COLO668 (cell line): ENCODE data around the gene TLE7.

Source experiments
- DNase-seq: peaks from one replicate; lab custom pipeline; 2025; ENCODE audit not compliant: unreplicated experiment; lab: John Stamatoyannopoulos, UW

Gene TLE7

DNA sequence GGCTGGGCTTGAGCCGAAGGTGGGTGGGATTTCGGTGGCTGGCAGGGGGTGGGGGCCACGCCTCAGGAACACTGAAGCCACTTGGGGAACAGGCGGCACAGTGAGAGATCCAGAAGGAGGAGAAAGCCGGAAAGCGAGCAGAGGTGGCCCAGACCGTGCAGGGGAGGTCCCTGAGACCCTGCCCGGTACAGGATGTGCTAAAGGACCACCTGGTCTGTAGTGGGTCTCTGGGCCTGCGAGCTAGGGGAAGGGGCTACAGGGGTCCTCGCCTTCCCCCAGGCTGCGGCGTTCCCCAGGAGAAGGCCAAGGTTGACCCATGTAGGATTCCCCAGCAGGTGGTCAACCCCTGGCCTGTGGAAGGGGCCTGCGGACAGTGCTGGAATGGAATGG is at the start of gene TLE7:
TSS of gene TLE7 (minus strand) at position 4 of the 390 bp plus-strand sequence. CDS start 8,730 bp downstream, outside the sequence.
- no peak for DNase-seq

DNA sequence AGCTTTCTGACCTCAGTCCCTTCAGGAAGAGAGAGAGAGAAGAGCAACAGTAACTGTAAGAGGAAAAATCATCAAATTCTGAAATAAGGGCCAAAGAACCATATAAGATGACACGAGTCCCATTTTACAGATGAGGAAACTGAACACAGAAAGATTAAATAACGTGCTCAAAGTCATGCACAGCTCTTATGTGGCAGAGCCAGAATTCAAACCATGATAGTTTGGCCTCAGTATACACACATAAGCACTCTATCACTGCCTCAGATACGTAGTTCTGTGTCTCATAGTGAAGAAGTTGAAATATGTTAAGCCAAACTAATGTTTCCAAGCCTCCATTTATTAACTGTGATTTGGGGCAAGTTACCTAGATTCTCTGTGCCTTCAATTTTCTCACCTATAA is 49.2 kb upstream of the TLE7 start:
- no peak for DNase-seq

DNA sequence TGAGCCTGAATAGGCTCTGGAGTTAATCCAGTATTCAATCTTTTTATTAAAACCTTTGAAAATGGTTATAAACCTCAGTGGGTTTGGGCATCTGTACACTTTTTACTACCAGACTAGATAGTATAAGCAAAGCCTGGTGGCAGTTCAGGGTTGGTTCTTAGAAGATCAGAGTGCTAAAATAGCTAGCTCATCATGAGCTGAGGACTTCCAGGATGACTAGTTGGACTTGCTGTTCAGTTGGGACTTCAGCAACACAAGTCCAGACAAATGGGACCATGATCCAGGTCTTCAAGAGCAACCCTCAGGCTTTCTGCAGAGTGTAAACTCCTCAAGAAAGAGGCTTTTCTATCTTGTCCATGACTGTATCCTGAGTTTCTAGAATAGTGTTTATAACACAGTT is 48.5 kb upstream of the TLE7 start:
- no peak for DNase-seq

DNA sequence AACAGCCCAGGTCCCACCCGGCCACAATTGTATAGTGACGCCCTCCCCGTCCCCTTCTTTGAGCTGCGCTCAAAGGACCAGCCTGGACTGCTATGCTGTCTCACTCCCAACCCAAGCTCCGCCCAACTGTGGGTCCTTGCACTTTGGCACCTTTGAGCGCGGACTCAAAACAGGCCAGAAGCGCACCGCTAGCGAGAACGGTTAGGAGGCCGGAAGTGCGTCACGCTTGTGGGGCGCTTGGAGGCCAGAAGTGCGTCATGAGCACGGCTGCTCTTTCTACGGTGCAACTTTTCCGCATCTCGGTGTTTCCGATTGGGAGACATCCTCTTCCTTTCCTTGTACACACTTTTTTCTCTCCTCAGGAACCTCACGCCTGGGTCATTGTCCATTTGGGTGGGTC is 47.3 kb upstream of the TLE7 start, which contains the start of gene ZNF19:
TSS of gene ZNF19 (minus strand) at position 203 of the 400 bp plus-strand sequence. CDS start 7,210 bp downstream, outside the sequence.
- no peak for DNase-seq

DNA sequence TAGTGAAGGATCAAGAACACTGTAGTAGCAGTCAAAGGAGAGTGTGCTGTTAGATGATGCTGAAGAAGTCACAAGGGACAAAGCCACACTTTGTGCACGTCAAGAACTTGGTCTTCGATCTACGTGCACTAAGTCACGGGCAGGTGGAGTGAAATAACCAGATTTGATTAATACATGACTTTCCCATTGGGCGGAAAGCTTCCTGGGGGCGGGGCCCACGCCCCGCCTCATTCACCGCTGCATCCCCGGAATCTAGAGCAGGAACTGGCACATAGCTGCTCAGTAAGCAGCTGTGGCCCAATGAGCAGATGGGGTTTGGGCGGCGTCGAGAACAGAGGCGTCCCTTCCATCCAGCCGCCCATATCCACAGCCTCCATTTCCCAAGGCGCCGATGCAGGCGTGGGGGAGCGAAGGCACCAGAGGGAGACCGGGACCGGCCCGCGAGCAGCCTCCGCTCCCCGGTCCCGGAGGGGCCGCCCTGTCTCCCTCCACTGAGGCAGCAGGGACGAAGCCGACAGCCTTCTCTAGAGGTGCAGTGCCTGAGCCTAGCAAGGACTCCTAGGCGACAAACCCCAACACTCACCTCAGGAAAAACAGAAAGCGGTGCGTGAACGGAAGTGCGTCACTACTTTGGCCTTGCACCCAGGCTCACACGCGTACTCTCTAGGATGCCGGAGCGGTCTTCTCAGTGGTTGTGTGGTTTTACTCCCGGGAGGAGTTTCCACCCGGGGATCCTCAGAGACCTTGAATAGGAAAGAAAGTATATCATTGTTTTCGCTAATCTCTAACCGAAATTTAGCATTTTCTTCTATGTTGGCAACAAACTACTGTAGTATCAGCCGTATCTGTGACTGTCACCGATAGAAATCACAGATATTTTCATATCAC is 42.4 kb upstream of the TLE7 start:
- peak; percentile 84 for DNase-seq

DNA sequence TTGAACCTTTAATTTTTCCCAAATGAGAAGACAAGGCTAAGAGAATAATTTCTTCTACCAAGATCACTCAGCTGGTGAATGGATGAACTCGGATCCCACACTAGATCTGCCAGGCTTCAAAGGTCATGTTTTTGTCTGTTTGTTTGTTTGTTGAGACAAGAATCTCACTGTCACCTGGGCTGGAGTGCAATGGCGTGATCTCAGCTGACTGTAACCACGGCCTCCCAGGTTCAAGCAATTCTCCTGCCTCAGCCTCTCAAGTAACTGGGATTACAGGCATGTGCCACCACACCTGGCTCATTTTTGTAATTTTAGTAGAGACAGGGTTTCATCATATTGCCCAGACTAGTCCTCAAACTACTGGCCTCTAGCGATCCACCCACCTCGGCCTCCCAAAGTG is 40.7 kb upstream of the TLE7 start:
- DNase-seq, result no peak

DNA sequence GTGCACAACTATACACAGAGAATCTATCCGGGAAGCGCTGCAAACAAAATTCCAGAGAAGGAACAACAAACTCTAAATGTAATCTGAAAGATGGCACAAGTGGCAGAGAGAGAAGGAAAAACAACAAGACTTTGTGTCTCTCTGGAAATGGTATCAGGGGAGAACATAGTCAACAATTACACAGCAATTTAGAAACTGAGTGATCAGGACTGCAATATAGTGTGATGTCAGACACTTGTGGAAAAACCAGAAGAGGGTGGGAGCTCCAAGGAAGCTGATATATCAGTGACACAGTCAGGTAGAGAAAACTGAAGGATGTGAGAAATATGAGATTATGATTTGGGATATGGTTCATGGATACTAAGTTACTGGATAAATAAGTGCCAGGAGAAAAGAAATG is 39.1 kb upstream of the TLE7 start:
- DNase-seq, result no peak

DNA sequence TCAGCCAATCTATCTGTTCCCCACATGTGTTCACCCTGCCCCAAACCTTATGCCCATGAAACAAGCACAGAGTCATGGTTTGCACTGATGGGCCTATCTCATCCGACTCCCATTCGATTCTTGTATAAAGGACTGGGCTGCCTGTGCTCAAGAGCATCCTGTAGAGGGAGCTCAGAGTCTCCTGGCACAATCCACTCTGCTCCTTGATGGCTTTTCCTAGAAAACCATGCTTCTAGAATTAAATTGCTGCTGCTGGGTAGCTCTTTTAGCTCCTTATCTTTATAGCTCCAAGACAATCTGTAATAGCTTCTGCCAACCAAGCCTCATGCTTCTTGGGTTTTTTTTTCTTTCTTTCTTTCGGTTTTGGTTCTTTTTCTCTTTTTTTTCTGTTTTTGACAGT is 37.6 kb upstream of the TLE7 start:
- DNase-seq, result peak; percentile 4

DNA sequence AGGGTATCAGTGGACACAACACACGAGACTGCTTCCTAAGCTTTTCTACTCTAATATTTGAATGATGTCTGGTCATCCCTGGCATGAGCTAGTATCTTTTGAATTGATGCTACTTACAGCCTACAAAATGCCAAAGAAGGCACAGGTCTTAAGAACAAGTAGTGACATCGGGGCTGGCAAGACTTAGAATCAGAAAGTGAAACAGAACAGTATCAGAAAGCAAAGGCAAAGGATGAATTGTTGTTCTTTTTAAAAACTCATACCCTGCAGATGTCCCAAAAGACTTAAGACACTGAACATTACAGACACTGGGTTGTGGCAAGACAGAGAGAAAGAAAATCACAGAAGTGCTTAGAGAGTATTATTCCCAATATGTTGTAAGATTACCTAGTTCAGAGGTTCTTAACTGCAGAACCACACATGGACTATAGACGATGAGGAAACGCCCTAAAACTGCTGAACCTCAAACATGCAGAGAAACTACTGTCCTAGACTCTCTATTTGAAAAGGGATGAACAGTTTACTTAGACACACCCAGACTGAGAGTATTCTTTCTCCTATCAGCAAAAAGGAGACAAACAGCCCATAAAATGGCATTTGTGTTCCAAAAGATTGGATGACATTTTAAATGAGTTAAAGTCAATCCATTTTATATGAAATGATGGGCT is 34.7 kb upstream of the TLE7 start:
- no peak for DNase-seq

DNA sequence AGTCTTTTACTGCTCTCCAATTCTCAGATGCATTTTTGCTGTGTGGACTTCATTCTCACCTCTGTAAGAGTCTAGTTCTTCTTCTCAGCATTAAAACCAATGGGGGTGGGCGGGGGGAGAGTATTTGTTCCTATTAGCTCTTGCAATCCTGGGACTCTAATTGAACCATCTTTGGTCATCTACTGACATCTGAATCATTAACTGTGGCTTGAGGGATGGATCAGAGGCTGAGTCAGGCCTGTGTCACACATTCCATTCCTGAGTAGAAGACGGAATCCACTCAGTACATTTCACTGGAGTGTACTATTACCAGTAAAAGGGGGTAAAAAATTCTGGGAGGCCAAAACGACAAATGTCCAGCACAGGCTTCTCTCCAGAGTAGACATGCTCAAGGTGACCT is 33.0 kb upstream of the TLE7 start:
- no peak for DNase-seq

DNA sequence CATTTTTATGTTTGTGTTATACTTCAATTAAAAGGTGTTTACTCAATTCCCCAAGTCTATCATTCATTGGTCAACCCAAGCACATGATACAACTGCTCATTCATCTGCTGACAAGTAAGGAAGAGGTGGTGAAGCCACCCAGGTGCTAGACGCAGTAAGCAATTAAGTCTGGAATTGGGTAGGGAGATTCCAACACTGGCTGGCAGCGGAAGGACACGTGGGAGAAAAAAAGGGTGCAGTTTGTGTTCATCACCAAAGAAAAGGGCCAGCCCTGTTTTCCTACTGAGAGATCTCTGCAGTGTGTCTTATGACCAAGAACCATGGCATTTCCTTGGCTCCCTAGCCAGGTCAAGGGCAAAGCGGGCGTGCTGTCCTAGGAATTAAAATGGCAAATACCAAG is 32.0 kb upstream of the TLE7 start:
- no peak for DNase-seq

DNA sequence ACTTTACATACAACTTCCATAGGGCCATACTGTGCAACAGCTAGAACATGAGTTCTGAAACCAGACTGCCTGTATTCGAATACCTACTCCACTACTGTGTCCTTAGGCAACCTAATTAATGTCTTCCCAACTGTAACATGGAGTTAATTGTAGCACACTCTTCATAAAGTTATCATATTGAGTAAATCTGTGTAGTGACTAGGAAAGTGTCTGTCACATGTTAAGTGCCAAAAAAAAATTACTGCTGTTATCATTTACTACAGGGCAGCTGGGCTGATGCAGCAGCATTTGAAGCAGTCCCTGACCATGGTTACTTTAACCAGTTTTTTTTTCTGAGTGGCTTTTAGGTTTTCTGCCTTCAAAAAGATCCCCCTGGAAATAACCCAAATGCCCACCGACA is 31.1 kb upstream of the TLE7 start:
- DNase-seq, result no peak

DNA sequence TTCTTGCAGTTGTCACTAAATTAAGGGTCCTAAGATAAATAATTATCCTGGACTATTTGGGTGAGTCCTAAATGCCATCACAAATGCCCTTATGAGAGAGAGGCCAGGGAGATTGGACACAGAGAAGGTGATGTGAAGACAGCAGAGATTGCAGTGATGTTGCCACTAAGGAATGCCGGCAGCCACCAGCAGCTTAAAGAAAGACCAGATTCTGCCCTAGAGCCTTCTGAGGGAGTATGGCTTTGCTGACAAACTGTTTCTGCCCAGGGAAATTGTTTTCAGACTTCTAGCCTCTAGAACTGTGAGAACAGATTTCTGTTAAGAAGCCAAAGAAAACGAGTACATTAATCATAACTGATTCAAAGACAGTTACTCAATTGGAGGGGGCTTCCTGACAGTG is 30.2 kb upstream of the TLE7 start:
- DNase-seq, result no peak

DNA sequence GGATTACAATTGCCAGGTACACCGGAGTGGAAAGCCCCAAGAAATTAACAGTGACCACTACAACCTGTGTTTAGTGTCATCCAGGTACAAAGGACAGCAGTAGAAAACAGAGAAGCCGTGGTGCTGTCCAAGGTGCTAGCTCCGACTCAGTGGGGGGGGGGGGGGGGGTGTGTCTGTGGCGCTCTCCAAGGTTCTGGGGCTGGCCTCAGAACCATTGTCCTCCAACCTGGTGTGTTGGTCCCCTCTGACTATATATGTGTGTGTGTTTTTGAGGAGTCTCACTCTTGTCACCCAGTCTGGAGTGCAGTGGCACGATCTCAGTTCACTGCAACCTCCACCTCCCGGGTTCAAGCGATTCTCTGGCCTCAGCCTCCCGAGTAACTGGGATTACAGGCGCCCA is 26.0 kb upstream of the TLE7 start:
- no peak for DNase-seq

DNA sequence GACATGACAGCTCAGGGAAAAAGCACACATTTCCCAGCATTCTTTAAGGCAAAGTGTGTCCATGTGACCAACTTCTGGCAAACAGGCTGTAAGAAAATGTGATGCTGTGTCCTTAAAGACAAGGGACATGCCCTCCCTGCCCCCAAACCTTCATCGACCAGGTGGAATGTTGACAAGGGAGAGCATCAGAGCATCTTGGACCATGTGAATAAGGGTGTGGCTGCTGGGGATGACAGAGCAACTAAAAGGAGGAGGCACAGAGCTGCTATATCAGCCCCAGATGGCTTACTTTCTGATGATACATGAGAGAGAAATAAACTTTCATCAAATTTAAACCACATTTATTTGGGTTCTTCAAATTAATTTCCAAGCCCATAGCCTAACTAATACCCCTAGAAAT is 22.4 kb upstream of the TLE7 start:
- DNase-seq, result no peak

DNA sequence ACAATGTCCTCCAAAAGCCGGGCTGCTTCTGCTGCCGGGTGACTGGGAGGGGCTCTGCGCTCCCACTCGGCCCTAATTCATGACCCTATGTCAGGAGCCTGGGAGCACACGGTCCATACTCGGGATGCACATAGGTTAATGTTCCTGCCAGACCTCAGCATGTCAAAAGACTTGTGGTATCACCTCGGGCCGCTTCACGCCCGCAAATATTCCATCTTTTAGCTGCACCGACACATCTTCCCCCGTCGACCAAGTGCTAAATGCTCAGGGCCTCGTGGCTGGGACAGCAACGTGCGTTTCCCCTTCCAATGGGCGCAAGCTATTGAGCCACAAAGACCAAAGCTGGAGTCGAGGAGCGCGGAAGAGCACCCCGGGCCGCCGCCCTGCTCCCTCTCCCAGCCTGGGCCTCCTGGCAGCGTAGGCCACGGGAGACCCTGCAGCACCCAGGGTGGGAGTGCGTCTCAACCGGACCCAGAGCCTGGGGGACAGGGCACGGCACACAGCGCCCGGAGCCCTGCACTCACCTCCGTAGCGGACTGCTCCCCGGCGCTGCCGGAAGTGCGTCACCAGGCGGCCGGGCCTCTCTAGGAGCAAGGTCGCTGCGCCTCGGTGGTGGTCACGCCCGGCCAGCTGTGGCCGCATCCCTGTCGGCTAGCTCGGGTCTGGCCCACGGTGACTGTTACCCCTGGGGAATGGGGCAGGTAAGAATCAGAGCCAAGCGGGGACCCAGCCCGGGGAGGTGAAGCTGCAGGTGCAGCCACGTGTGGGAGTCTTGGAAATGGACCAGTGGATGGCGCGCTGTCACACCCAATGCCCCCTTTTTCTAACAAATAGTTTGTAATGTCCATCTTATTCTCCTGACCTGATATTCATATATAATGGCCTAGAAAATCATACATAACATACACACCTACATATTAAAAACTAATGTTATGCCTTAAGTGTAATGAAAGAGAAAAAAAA is 20.1 kb upstream of the TLE7 start, which contains the start of gene ZNF23:
TSS of gene ZNF23 (minus strand) at position 562 of the 963 bp plus-strand sequence. CDS start 5,451 bp downstream, outside the sequence.
- DNase-seq, result peak; percentile 85

DNA sequence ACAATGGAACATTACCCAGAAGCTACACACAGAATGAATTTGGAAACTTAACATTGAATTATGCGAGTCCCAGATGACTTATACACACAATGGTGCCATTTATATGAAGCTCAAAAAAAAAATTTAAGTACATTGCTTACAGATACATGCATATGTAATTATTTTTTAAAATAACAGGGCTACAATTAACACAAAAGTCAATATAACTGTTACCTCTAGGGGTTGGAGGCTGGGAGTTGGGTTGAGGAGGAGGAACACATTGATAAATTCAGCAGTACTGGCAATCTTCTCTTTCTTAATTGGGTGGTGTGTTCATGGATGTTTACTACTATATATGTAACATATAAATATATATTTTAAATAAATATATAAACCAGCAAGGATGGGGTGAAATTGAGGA is 19.1 kb upstream of the TLE7 start:
- no peak for DNase-seq

DNA sequence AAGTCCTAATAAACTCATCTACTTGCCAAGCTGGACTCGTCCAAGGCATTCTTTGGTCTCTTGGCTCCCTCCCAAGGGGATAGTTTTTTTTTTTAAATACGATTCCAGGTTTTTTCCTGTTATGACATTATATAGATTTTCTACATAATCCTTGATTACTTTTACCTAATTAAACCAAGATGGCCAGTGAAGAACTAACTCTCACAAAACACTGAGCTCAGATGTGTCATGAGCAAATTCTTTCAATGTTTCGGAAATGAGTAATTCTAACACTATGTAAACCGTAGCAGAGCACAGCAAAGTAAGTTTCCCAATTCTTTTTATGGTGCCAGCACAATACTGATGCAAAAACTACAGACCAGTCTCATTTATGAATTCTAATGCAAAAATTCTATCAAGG is 18.4 kb upstream of the TLE7 start:
- DNase-seq, result no peak

DNA sequence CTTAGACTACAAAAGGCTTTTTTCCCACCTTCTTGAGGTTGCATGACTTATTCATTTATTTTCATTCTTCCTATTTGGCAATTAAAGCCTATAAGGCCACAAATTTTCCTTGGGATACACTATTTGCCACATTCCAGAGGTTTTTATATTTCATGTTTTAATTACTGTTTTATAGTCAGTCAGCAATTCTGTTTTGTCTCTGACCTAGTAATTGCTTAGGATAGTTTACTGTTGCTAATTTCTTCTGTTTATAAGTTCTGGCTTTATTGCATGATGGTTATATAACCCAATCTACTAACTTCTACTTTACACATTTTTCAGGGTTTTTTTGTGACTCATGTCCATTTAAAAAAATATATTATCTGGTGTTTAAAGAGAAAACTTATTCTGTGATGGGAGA is 17.7 kb upstream of the TLE7 start:
- no peak for DNase-seq

DNA sequence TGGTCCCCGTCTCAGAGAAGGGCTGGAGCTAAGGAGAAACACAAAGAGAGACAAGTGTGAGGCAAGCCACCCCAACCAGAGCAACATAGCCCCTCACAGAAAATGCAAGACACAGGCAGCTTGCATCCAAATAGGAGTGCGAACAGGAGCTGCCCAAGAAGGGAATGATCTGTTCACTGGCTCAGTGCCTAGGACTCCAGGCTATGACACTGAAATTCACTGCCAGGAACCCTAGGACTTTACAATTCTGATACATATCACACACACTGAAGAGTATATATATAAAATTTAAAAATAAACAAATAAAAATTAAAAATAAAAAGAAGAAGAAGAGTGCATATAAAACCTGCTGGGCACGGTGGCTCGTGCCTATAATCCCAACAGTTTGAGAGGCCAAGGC is 14.9 kb upstream of the TLE7 start:
- DNase-seq, result no peak

DNA sequence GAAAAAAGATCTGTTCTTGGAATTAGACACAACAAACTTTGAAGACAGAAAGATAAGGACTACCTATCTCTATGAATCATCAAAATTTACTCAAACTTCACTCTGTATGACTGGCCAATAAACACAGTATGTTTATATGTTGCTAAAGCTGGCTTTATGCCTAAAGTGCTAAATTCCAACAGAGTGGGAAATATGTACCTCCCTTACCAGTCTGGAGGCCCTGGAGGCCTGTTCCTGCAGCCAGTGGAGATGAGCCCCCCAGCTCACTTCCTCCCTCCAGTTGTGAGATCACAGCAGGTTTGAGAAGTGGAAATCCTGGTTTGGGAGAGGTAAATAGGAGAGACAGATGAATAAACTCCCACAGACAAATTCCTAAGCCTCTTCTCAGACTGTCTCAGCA is 11.2 kb upstream of the TLE7 start:
- no peak for DNase-seq
